ENCODE measurements around the gene TSBP1.
A peak's percentile ranks its signal among the peaks of the same experiment; 100 is the strongest.
"Not testable (repeated sequence)": the region's sequence is repeated elsewhere in the genome, so short reads cannot be mapped to it uniquely, and the experiment has no call there.

TSBP1 gene

DNA sequence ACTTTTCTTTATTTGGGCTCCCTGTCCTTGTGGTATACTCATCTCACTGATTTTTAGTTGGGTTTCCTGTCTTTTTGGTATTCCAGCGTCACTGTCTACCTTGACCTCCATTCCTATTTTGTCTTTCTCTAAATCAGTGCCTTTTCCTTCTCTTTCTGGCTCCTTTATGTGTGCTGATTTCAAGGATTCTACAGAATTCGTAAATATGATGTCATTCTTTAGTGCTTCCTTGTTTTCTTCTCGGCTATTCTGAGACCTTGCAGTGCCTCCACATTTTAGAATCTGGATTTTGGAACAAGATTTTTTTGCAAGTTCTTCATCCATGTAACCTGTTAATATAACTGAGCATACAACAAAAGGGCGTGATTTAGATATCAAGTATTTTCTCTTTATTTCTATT lies 78.0 kb downstream of the TSBP1 start:
- TF ChIP-seq, protein P1, sequence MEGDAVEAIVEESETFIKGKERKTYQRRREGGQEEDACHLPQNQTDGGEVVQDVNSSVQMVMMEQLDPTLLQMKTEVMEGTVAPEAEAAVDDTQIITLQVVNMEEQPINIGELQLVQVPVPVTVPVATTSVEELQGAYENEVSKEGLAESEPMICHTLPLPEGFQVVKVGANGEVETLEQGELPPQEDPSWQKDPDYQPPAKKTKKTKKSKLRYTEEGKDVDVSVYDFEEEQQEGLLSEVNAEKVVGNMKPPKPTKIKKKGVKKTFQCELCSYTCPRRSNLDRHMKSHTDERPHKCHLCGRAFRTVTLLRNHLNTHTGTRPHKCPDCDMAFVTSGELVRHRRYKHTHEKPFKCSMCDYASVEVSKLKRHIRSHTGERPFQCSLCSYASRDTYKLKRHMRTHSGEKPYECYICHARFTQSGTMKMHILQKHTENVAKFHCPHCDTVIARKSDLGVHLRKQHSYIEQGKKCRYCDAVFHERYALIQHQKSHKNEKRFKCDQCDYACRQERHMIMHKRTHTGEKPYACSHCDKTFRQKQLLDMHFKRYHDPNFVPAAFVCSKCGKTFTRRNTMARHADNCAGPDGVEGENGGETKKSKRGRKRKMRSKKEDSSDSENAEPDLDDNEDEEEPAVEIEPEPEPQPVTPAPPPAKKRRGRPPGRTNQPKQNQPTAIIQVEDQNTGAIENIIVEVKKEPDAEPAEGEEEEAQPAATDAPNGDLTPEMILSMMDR (conservative IDR thresholded peaks at IDR 0.05; ENCODE audit: low read depth, low read length) = no peak
- H3K4me2 ChIP-seq = no peak overlapping the region
- no peaks in the 10 kb centered on the region; the same call in 1 of the 2 replicates for H3K27me3 ChIP-seq (ENCODE audit: insufficient read depth, low read depth)
- H3K4me3 ChIP-seq (IDR thresholded peaks at IDR 0.05; ENCODE audit: insufficient read depth, low read depth, low read length) = no peak overlapping the region
- H3K4me1 ChIP-seq (ENCODE audit: low read depth, poor library complexity, severe bottlenecking) = no peaks in the 10 kb centered on the region
- H3K9ac ChIP-seq = no peak overlapping the region
- H3K27ac ChIP-seq = no peak overlapping the region
- no peak overlapping the region for H2AFZ ChIP-seq (ENCODE audit: low read depth)
- no peaks in the 10 kb centered on the region for H3K36me3 ChIP-seq (ENCODE audit: insufficient read depth)
- H3K79me2 ChIP-seq (ENCODE audit: insufficient read depth, low read depth) = no peaks in the 10 kb centered on the region
- no peaks in the 10 kb centered on the region for H4K20me1 ChIP-seq (ENCODE audit: insufficient read depth)

- Histone ChIP-seq H3K4me2 (no peak overlapping the region), H3K27ac (no peak overlapping the region), H3K27me3 (ENCODE audit: insufficient read depth, low read depth) (no peaks in the 10 kb centered on the region; the same call in 1 of the 2 replicates), H4K20me1 (ENCODE audit: insufficient read depth) (no peaks in the 10 kb centered on the region), H3K79me2 (ENCODE audit: insufficient read depth, low read depth) (no peaks in the 10 kb centered on the region), H3K9ac (no peak overlapping the region), H3K4me1 (ENCODE audit: low read depth, poor library complexity, severe bottlenecking) (no peaks in the 10 kb centered on the region), H3K36me3 (ENCODE audit: insufficient read depth) (no peaks in the 10 kb centered on the region), H2AFZ (ENCODE audit: low read depth) (no peak overlapping the region), H3K4me3 (IDR thresholded peaks at IDR 0.05; ENCODE audit: insufficient read depth, low read depth, low read length) (no peak overlapping the region)
- TF ChIP-seq, protein P1 (conservative IDR thresholded peaks at IDR 0.05; ENCODE audit: low read depth, low read length) = no peak
Observed at GRCh38 chr6:32291543-32291942, 80.2 kb downstream of the TSBP1 start.

DNA sequence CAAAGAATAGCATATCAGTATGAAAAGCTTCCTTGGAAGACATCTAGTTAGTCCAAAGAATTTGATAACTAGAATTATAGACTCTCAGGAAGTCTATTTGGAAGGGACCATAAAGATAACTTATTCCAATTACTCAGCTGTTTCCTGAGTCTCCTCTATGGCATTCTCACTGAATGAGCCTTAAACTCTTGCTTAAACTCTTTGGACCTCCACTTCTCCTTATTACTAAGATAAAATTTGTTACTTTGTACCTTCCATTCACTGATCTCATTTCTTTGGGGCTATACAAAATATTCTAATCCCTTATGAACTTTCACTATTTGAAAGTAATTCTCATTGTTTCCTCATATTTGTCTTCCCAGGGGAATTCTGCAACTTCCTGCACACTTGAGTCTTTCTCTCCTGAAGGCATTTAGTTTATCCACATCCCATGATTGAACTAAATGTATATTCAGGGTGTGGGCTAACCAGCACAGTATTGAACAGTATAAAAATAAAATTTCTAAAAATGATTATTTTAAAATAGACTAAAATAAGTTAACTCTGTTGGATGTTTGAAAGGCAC lies 80.7 kb downstream of the TSBP1 start:
- no peak overlapping the region for H3K4me3 ChIP-seq (IDR thresholded peaks at IDR 0.05; ENCODE audit: insufficient read depth, low read depth, low read length)
- no peak overlapping the region for H2AFZ ChIP-seq (ENCODE audit: low read depth)
- H3K27me3 ChIP-seq (ENCODE audit: insufficient read depth, low read depth) = no peaks in the 10 kb centered on the region; the same call in 1 of the 2 replicates
- no peaks in the 10 kb centered on the region for H3K4me1 ChIP-seq (ENCODE audit: low read depth, poor library complexity, severe bottlenecking)
- H3K4me2 ChIP-seq = no peak overlapping the region
- H3K36me3 ChIP-seq (ENCODE audit: insufficient read depth) = no peaks in the 10 kb centered on the region
- H3K27ac ChIP-seq = no peak overlapping the region
- no peaks in the 10 kb centered on the region for H4K20me1 ChIP-seq (ENCODE audit: insufficient read depth)
- no peak overlapping the region for H3K9ac ChIP-seq
- no peaks in the 10 kb centered on the region for H3K79me2 ChIP-seq (ENCODE audit: insufficient read depth, low read depth)
- TF ChIP-seq, protein P1 (conservative IDR thresholded peaks at IDR 0.05; ENCODE audit: low read depth, low read length) = no peak

DNA sequence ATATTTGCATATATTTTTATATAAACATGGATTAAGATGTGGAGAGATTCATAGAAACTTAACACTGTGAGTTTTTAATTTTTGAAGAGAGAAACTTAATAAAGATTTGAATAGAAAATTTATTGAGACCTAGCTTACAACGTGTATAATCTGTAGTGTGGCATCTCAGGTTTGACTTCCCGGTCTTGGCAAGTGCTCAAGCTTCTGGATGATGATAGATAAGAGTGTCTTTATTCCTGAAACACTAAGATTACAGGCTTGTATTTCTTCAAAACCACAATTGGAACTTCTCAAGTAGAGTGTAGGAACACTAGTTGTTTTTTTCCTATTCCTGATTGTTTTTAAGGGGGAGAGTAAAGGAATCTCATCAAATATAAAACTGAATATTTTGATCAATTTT lies 83.3 kb downstream of the TSBP1 start:
- Histone ChIP-seq H2AFZ (ENCODE audit: low read depth) (no peak overlapping the region), H3K79me2 (ENCODE audit: insufficient read depth, low read depth) (no peaks in the 10 kb centered on the region), H3K9ac (no peak overlapping the region), H3K4me2 (no peak overlapping the region), H4K20me1 (ENCODE audit: insufficient read depth) (no peaks in the 10 kb centered on the region), H3K27ac (no peak overlapping the region), H3K36me3 (ENCODE audit: insufficient read depth) (no peaks in the 10 kb centered on the region; the same call in 1 of the 2 replicates), H3K4me3 (IDR thresholded peaks at IDR 0.05; ENCODE audit: insufficient read depth, low read depth, low read length) (no peak overlapping the region), H3K4me1 (ENCODE audit: low read depth, poor library complexity, severe bottlenecking) (no peaks in the 10 kb centered on the region), H3K27me3 (ENCODE audit: insufficient read depth, low read depth) (no peaks in the 10 kb centered on the region; the same call in 1 of the 2 replicates)
- TF ChIP-seq, protein P1 (conservative IDR thresholded peaks at IDR 0.05; ENCODE audit: low read depth, low read length) = no peak

DNA sequence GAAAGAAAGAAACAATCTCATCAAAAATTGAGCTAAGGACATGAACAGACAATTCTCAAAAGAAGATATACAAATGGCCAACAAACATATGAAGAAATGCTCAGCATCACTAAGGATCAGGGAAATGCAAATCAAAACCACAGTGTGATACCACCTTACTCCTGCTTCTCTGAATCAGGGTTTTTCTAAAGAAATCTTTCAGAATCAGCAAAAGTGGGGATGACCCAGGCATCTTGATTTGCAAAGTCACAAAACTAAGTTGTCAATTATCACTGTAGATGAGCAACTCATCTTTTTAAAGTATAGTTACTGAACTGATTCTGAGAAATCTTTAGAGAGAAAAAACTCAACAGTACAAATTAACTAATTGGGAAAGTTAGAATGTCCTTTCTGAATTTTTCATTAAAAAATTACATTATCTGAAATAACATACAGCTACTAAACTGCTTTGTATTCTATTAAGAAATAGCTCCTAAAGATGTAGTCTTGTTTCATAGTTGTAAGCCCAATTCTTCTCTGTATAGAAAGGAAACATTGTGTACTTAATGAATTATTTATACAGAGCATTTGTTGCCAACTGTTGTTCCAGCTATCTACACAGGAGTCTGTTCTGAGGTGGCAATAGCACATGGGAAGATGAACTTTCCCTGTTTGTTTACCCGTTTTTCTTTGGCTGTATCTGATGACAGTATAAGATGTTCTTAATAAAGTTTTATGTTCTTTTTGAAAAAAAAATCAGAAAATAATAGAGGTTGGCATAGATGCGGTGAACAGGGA lies 97.7 kb downstream of the TSBP1 start:
- H3K4me3 ChIP-seq (IDR thresholded peaks at IDR 0.05; ENCODE audit: insufficient read depth, low read depth, low read length); H4K20me1 ChIP-seq (ENCODE audit: insufficient read depth); H3K36me3 ChIP-seq (ENCODE audit: insufficient read depth); H3K79me2 ChIP-seq (ENCODE audit: insufficient read depth, low read depth); H3K27me3 ChIP-seq (ENCODE audit: insufficient read depth, low read depth); H3K9ac ChIP-seq; H2AFZ ChIP-seq (ENCODE audit: low read depth): not testable (repeated sequence)
- Histone ChIP-seq H3K4me1 (ENCODE audit: low read depth, poor library complexity, severe bottlenecking) (peaks cover 44% of the 10 kb centered on the region), H3K4me2 (peak overlapping the region; percentile 53), H3K27ac (peak overlapping the region; percentile 13; the same call in 1 of the 2 replicates)
